Stimulated activated CD4-positive, alpha-beta T cell treated with anti-CD3 and anti-CD28 coated beads, Interleukin-4, amount 100 ng/mL, for 24 hours (primary cell): Measurements from ENCODE around the gene BMPR1A.
A peak's percentile ranks its signal among the peaks of the same experiment; 100 is the strongest.
"Not testable (repeated sequence)": the region's sequence is repeated elsewhere in the genome, so short reads cannot be mapped to it uniquely, and the experiment has no call there.

Experiments used
- DNase-seq: peaks from one replicate; pipeline ENCODE4 v3.0.0-alpha.2; 2020

The BMPR1A gene

DNA sequence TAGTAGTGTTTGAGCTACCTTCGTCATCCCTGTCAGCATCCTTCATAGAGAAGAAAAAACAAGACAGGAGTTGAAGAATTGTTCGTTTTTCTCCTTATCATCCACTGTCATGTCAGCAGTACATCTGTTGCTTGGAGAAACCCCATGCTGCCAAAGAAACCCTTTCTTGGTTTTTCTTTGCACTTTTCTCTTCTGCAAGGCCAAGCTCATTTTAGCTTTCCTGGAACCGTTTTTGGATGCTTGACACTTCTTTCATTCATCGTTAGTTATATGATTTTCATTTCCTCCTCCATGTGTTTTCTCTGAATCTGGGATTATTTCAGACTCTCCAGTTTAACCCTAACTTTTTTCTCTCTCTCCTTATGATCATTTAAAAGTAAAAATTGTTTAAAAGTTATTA lies 142.1 kb downstream of the BMPR1A start:
- no peak for DNase-seq

DNA sequence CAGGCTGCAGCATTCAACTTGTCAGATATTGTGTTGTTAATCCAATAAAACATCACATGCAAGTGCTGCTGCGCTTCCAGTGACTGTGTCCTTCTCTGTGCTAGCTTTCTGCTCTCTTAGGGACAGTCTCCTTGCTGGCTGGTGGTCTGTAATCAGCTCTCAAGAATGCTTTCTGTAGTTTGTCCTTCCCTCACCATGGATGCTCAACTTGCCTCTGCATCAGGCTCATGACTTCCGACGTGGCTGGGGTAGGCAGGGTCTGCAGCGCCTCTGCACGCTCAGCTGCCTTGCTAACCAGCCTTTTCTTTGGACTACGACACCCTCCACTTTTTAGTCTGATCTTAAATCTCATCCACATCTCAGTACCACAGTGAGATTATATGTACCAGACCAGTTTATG lies 142.7 kb downstream of the BMPR1A start:
- no peak for DNase-seq

DNA sequence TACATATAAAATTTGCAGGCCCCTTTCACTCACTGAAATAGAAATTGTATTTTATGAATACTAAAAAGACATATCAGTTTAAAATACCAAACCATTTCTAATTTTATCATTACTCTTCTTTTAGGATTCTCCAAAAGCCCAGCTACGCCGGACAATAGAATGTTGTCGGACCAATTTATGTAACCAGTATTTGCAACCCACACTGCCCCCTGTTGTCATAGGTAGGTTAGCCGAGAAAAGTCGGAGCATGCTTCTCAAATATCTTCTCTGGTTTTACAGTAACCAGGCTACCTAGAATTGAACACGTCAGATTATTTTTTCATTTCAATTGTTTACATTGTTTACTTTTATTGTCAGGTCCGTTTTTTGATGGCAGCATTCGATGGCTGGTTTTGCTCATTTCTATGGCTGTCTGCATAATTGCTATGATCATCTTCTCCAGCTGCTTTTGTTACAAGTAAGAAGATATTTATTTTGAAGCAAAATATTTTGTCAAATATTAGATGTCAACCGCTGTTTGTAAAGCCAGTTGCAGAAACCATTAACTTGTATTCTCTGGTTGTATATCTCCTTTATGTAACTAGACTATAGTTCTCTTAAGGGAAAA lies 143.4 kb downstream of the BMPR1A start:
- DNase-seq, result peak; percentile 34

DNA sequence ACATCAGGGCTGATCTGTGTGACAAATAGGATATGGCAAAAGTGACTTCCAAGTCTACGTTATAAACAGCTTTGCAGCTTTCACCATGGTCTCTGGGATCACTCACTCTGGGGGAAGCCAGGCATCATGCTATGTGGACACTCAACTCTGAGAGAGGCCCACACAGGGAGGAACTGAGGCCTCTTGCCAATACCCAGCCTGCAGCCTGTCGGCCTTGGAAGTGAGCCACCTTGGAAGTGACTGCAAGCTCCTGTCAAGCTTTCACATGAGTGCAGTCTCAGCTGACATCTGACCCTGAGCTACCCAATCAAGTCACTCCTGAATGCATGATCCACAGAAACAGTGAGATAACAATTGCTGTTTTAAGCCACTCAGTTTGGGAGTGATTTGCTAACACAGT lies 144.5 kb downstream of the BMPR1A start:
- DNase-seq, result no peak

DNA sequence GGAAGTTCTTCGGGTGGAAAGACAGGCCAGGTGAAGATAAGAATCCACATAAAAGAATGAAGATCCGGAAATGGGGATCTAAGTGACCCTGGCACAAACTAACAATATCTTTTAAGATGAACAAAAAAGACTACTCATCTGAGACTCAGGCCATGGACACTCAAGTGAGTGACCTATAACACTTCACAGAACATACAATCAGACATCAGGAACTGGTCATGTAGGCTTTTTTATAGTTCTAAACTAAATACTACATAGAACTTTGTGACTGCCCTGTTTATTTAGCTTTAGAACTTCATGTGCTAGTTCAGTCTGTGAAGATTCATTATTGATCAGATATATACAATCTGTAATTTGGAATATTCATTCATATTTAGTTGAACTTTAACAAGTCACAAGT lies 148.2 kb downstream of the BMPR1A start:
- DNase-seq, result no peak

DNA sequence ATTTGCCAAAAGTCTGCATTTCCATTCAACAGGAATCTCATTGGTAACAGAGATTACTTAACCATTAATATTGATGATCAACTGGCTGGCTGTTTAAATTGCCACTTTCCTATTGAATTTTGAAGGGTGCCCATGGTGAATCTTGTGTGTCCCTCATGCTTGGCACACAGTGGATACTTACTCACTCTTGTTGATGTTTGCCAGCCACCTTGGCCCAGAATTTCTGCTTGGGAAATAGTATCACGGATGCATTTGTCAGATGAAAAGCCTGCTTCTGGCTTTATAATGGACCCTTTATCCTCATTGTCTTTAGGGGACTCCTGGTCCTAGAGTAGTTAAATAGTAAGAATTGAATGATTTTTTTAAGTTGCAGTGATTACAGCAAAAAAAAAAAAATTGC lies 149.0 kb downstream of the BMPR1A start:
- no peak for DNase-seq

DNA sequence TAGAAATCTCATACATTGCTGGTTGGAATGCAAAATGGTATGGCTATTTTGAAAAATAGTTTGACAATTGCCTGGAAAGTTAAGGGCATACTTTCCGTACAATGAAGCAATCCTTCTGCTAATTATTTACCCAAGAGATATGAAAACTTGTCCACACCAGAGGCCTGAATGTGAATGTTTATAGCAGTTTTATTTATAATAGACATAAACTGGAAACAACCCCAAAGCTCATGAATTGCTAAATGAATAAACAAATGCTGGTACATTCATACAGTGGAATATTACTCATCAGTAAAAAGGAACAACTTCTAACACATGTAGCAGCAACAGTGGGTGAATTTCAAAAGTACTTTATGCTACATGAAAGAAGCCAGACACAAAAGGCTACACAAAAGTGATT lies 158.3 kb downstream of the BMPR1A start:
- DNase-seq, result no peak

DNA sequence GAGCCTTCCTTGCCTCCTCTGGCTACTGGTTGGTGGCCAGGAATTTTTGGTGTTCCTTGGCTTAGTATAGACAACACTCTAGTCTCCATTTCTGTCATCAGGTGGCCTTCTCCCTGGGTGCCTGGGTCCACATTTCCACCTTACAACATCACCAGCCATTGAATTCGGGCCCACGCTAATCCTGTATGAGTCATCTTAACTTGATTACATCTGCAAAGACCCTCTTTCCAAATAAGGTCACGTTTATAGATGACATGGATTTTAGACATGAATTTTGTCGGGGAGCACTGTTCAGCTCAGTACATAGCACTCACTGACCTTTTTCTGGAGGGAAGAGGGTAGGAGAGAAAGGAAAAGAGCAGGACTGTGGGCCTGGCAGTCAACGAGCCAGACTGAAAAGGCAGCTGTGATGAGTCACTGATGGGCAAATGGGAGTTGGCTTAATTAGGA lies 161.6 kb downstream of the BMPR1A start:
- DNase-seq, result no peak

DNA sequence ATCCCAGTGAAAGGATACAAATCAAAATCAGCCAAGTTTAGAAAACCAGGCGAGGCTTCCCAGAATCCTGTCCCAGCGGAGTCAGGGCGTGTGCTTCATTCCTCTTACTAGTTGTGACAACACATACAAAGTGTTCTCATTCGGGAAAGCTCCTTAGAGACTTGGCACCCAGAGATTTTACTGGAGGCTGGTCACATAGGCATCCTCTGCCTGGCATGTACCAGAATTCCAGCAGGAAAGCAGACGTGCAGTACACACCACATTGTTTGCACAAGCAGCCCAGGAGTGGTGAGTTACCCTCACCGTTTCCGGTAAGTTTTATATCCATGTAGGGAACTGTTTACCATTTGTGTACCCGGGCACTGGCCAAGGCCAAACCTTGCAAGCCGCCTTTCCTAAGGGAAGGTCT lies 166.1 kb downstream of the BMPR1A start:
- DNase-seq, result no peak

DNA sequence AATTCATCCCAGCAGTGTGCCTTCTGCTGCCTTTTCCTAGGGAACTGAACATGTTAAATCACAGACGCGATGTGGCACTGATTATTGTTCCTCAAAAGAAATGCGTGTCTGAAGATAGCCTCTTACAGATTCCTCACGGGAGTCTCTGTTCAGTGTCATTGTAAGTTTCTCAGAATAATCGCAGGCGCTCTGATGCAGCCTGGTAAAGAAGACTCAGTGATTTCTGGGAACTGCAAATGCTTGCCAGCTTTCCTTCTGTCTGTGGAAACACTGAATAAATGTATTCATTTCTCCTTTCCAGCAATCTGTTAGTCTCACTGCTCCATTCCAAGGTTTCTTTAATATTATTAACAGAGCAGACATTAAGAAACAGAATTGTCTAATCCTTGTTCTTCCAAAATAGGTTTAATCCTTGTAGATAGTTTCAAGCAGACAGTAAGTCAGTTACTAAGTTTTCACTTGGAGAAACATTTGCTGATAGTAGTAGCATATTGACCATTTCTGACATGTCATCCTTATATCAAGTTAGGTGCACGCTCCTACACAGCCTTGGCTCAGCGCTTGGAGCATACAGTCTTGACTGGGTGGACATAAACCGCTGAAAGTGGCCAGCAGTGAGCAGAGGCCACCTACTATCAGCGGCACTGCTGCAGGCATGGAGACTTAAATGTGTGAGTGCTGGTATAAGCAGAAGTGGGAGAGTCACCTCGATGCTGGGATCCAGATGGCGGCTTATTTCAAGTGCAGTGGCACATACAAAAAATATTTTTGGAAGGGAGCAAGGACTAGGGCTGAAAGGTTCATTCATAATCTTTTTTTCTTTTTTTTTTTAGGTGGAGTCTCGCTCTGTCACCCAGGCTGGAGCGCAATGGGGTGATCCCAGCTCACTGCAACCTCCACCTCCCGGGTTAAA lies 173.3 kb downstream of the BMPR1A start:
- DNase-seq, result no peak

DNA sequence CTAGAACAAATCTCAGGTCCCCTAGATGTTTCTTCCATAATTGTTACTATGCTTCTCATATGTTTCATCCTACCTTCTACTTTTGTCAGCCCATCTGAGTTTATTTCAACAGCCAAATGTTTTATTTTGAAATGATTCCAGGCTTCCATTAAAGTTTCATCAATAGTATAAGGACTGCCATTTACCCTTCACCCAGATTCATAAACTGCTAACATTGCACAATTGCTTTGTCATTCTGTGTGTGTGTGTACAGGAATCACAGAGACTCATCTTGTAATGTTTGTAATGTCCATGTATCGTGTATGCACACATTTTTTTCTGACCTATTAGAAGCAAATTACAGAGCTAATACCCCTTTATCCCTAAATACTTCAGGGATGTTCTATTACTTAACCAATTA lies 175.5 kb downstream of the BMPR1A start:
- DNase-seq, result no peak

DNA sequence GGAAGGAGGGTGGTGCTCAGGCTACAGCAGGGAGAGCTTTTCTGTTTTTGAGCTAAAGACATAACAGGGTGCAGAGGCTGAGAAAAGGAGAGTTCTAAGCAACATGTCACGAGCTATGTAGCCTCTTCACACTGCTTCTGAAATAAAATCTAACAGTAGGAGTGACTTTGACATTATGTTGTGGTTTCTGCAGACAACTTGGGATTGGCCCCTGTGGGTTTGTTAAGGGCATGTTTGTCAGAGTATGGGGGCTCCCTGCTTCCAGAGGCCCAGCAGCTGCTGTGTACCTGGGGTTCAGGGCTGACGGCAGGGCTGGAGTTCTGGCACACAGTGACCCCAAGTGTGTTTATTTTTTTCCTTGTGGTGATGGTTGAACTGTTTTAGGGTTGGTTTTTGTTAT lies 176.3 kb downstream of the BMPR1A start:
- no peak for DNase-seq

DNA sequence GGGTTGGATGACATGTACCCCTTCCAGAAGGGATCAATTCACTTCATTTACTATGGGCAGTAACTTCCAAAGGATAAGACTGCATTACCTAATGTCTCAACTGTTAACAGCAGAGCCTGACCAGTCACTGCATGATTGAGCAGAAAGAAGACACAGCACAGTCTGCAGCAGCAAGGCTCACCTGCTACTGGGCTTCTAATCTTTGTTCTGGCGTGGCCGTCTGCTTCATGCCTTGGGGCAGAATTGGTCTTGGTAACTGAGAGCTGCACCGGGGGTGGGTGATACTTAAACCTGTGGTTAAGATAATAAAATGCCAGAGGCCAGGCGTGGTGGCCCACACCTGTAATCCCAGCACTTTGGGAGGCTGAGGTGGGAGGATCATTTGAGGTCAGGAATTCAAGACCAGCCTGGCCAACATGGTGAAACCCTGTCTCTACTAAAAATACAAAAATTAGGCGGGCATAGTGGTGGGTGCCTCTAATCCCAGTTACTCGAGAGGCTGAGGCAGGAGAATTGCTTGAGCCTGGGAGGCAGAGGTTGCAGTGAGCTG lies 177.8 kb downstream of the BMPR1A start:
- DNase-seq, result not testable (repeated sequence)

DNA sequence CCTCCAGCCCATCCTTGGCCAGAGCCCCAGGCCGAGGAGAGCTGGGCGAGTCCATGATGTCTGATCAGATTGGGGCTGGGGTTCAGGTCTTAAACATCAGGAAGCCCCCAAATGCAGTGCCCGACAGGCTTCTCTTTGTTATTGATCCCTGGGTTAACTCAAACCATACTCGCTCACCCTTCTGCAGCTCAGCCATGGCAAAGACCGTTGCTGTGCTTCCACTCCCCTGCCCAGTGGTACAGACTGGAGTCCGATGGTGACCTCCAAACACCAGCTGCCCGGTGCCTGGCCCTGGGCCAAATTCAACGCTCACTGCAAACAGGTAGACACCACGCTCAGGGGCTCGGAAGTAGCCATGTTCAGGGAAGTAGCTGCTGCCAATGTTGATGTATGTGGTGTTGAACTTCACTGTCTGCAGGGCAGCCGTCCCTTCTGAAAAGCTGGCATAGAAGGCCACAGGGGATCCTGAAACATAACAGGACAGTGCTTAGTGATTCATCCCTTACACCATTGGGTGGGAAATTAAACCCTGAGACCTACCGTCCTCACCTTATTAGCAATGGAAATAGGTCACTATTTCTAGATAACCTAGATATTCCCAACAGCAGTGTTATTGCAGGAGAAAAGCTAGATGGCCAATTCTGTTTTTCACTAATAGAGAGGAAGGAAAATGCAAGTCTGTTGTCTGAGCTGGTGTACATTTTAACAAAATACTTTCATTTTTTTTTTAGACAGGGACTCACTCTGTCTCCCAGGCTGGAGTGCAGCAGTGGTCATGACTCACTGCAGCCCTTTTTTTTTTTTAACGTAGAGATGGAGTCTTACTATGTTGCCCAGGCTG lies 180.5 kb downstream of the BMPR1A start:
- DNase-seq, result no peak

DNA sequence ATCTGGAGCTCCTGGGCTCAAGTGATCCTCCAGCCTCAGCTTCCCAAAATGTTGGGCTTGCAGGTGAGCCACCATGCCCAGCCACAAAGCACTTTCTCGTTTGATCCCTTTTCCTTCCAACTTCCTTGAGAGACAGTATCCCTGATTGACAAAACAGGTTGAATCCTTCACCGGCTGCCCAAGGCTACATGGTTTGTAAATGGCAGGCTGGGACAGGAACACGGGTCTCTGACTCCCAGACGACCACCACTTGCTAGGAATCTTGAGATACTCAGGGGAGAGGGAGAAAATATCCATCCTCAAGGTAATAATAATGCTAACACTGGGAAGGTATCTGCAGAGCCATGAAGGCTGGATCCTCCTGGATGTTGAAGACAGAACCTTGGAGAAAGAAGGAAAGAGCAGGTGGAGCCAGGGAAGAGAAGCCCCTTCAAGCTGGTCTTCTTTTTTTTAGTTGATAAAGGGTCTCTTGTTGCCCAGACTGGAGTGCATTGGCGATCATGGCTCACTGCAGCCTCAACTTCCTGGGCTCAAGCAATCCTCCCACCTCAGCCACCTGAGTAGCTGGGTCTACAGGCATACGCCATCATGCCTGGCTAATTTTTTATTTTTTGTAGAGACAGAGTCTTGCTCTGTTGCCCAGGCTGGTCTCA lies 181.2 kb downstream of the BMPR1A start:
- DNase-seq, result no peak

DNA sequence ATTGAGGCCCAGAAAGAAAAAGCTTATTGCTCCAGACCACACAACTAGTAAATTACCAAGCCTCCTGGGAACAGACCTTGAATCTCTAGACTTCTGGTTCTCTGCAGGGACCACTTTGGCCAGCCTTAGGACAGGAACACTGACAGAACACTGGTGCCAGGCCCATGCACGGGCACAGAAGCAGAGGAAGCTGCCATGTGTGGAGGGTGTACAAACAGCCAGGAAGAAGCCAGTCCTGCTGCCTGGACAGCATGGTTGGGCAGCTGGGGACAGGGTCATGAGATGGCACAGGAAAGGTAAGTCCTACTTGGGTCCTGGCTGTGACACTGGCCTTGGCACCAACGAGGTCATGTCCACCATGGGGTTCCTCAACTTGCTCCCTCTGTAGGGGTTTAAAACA lies 181.8 kb downstream of the BMPR1A start:
- DNase-seq, result no peak

DNA sequence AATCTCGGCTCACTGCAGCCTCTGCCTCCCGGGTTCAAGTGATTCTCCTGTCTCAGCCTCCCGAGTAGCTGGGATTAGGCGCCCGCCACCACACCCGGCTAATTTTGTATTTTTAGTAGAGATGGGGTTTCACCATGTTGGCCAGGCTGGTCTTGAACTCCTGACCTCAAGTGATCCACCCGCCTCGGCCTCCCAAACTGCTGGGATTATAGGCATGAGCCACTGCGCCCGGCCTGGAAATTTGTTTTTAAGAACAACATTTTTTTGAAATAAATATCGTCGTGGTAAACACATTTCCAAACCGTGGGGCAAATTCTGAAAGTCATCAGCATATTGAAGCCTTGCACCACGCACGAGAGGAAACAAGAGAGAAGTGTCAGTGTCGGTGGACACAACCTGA lies 183.7 kb downstream of the BMPR1A start:
- DNase-seq, result not testable (repeated sequence)

DNA sequence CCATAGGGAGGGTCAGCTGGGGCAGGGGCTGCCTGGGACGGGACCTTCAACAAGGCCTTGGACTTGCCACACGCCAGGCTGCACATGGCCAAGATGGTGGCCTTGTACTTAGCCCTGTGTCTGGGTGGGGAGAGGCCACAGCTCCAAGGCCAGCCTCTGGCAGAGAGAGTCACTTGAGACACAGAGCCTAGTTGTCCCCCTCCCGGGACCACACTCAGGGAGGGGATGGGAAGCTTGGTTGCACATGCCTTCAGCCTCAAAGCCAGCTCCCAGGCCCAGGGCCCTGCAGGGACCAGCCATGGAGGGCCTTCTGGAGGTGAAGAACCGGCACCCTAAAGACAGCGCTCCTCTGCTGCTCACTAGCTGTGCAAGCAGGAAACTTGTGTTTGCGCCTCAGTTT lies 184.3 kb downstream of the BMPR1A start:
- DNase-seq, result no peak

DNA sequence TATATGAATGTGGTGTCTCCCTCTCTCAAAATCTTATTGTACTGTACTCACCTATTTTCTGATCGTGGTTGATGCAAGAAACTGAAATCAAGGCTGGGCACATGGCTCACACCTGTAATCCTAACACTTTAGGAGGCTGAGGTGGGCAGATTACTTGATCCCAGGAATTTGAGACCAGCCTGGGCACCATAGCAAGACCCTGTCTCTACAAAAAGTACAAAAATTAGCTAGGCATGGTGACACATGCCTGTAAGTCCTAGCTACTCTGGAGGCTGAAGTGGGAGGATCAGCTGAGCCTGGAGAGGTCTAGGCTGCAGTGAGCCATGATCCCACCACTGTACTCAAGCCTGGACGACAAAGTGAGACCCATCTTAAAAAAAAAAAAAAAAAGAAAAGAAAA lies 185.0 kb downstream of the BMPR1A start:
- no peak for DNase-seq

DNA sequence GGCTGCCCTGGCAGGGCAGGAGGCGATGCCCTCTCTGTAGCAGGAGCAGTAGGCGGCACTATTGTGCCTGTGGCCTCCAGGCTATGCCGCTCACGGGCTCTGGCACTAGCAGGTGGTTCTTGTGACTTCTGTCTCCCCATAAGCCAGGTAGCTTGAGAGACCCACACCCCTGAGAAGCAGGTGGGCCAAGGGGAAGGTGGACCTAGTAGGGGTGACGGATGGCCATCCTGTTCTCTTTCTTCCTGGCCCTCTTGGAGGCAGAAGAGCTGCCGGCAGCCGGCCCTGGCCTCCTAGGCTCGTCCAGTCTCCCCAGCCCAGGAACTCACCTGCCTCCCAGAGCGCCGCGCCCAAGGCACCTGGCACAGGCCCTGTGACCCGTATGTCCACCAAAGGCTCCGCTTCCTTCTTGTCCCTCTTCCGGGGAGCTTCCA lies 185.6 kb downstream of the BMPR1A start:
- no peak for DNase-seq

DNA sequence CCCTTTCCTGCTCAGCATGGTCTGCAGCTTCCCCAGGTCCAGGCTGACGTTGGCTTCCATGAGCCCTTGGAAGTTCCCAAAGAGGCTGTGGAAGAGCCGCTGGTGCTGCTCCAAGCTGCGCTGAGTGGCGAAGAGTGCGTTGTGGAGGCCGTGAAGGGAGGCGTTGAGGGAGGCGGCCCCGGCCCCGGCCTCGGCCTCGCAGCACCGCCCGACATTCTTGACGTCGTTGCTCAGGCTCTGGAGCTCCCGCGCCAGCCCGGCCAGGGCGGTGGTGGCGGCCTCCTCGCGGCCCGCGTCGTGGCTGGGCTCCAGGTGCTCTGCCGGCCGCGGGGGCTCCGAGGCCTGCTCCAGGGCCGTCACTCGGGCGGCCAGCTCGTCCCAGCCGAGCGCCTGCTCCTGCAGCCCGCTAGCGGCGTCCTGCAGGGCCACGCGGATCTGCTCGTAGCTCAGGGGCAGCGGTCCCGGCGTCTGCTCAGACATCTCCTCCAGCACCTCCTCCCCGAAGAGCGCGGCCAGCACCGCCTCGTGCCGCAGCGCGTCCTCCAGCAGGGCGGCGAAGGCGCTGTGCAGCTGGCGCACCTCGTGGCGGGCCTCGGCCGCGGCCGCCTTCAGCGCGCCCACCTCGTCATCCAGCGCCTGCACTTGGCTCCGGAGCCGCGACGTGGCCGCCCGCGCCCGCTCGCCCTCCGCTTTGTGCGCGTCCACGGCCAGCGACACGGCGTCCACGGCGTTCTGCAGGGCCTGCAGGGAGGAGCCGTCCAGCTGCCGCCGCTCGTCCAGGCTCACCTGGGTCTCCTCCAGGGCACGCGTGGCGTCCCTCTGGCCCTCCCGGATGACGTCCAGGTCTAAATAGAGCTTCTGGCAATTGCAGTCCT lies 186.3 kb downstream of the BMPR1A start:
- DNase-seq, result no peak
